ENCODE results near the gene RNASE8.
A peak's percentile ranks its signal among the peaks of the same experiment; 100 is the strongest.
"Not testable (repeated sequence)": the region's sequence is repeated elsewhere in the genome, so short reads cannot be mapped to it uniquely, and the experiment has no call there.

The RNASE8 gene, protein sequence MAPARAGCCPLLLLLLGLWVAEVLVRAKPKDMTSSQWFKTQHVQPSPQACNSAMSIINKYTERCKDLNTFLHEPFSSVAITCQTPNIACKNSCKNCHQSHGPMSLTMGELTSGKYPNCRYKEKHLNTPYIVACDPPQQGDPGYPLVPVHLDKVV

DNA sequence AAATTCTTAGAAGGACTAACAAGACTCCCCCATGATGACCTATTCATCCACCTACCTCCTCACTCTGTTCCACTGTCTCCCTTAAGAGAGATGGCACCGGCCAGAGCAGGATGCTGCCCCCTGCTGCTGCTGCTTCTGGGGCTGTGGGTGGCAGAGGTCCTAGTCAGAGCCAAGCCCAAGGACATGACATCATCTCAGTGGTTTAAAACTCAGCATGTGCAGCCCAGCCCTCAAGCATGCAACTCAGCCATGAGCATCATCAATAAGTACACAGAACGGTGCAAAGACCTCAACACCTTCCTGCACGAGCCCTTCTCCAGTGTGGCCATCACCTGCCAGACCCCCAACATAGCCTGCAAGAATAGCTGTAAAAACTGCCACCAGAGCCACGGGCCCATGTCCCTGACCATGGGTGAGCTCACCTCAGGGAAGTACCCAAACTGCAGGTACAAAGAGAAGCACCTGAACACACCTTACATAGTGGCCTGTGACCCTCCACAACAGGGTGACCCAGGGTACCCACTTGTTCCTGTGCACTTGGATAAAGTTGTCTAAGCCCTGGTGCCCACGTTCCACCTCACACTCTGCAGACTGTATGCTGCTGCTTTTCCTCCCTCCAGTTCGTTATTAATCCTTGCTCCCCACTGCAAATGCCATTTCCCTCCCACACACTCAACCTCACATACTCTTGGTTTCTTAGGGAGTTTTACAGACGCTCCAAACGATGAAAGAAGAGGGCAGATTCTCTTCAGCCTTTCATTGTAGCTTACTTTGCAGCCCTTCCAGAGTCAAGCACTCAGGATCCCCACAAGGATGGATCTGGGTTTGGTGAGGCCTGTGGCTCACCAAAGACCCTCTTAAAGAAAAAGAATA is at the start of gene RNASE8:
RNASE8 (plus strand) TSS at position 20 of the 873 bp plus-strand sequence; CDS start at position 91, 71 bp downstream.
- DNase-seq = no peak

DNA sequence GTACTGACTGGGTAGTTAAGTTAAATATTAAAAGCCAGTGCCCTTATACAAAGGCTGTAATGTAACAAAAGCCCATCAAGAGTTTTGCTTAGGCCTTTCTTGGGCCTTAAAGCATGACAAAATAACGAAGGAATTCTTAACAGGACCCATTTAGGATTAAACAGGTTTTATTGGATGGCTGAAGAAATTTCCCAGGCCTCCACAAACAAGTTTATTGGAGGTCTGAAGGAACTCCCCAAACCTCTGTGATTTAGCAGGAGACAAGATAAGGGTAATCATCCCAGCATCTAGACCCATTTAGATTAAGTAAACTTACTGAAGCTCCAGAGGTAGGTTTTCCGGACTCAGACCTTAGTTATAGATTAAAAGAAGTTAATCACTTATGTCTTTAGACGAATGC is 47.9 kb upstream of the RNASE8 start:
- DNase-seq = not testable (repeated sequence)

DNA sequence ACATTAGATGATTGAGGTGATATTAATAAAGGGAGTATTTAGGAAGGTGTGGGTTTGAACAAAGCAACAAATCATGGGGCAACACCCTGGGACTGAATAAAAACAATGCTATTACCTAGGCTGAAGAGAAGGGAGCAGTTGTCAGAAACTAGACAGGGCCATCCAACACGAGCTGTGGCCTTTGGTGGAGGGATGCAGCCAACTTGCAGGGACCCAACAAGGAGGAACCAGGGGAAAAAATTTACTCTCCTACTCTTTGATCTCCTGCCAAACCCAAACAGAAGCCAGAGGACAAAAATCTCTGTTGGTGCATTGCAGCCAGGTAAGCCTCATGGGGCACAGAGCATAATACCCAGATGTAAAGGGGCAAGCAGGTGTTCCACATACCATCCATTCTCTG is 46.5 kb upstream of the RNASE8 start:
- DNase-seq = no peak

- peak; percentile 86 for DNase-seq
Measured at GRCh38 chr14:21014761-21015190, 42.8 kb upstream of the RNASE8 start.

DNA sequence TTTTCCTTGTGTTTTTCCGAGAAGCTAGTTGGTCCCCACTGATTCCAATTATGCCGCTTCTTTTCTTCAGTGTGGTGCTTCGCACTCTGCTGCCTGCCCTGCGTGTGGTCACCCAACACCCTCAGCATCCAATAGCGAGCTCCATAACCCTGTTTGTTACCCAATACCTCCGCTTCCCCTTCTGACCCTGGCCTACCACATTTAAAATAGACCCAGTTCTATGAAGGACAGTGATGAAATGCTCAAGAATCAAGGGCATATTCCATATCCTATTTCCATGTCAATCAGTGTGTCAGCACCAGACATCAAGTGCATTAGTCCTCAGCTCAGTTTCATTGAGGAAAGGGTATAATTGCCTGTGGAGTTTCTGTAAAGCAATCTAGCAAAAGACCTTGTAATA is 42.3 kb upstream of the RNASE8 start:
- no peak for DNase-seq

- DNase-seq = no peak
Measured at GRCh38 chr14:21016413-21017190, 41.0 kb upstream of the RNASE8 start.

DNA sequence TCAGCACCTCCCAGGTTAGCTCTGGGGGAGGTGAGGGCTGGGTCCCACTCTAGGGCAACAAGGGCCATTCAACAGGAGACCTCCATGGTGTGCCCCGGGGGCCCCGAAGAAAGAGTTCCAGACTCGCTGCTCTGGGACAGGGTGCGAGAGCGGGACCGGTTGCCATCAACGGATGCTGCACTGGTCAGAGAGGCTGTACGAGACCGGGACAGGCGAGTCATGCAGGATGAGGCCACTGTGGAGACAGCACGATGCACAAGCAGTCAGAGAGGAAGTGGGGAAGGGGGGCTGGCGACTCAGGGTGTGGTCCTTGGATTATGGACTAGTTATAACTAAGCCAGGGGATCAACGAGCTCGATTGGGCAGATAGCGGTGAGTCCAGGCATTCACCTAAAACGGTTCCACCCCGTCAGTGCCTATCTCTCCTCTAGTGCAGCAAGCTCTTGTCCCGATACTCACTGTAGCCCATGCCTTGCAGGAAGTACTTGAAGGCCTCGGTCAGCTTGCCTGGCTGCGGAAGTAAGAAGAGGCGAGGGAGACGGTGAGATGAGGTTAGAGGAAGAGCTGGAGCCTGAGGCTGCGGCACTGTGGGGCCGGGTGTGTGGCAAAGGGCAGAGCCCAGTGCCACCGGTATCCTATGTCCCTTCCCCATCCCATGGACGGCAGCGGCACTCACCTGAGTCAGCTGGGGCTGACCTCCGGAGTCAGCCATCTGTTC is 39.9 kb upstream of the RNASE8 start:
- no peak for DNase-seq

GRCh38 chr14:21018286-21018685 is 39.3 kb upstream of the RNASE8 start:
- DNase-seq = no peak

GRCh38 chr14:21018781-21019180 is 38.8 kb upstream of the RNASE8 start:
- no peak for DNase-seq

GRCh38 chr14:21019366-21019765 is 38.3 kb upstream of the RNASE8 start:
- DNase-seq = no peak

DNA sequence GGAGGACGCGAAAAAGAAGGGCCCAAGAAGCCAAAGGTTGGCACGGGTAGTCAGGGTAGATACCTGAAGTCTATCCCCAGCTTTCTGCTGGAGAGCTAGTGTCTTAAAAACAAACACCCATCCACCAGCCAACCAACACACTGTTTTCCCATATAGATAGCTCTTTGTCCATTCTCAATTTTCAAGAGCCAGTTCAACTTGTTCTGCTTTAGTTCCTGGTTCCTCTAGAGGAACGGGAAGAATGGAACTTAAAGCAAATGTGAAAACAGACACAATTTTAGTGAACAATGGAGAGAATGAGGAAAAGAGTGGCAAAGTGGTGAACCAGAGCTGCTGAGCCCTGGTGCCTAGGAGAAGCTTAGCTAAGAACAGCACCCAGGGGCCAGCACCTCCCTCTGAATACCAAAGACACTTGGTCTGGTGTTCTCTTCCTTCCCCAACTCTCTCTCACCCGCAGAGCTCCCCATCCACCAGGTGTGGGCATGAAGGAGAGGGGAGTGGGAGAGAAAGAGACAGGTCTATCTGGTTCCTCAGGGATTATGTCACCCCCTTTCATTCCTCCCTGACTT is 36.6 kb upstream of the RNASE8 start:
- DNase-seq = no peak

DNA sequence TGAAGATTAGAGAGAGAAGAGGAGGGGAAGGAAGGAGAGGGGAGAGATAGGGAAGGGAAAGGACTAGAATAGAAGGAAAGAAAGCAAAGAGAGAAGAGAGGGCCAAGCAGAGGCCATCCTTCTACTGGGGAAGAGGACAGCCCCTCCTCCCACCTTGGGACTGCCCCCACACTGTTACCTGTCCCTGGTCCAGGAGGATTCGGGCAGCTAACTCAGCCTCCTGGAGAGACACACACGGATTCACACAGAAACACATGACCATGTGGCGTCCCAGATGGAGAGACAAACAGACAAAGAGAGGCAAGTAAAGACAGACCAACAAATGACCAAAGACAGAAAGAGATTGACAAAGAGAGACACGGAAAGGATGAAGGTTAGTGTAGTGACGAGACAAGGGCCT is 34.9 kb upstream of the RNASE8 start:
- no peak for DNase-seq

DNA sequence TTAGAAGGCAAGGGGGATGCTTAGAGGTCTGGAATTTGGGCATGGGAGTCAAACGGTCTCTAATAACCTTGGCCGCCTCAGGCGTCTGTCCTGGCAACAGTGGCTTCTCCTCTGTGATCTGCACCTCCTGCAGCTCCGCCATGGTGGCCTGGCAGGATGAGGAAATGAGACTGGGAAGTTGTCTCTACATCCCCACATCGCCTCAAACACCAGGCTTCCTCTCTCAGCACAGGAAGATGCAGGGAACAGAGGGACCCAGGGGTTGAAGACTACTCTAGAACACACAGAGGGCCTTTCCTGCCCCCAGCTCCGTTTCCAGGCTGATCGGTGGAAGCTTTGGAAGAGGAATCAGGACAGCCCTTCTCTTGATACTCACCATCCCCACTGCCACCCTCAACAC is 34.4 kb upstream of the RNASE8 start:
- DNase-seq = no peak

GRCh38 chr14:21023817-21024584 is 33.6 kb upstream of the RNASE8 start:
- DNase-seq = peak; percentile 21

- DNase-seq = peak; percentile 84
Measured at GRCh38 chr14:21024585-21025370, 32.8 kb upstream of the RNASE8 start, which contains the start of gene NDRG2. Gene NDRG2, minus strand, starts transcription at chr14:21025061. Its CDS starts 1,746 bp downstream, at chr14:21023315.

- no peak for DNase-seq
Measured at GRCh38 chr14:21025371-21026273, 32.0 kb upstream of the RNASE8 start.

- DNase-seq = no peak
Measured at GRCh38 chr14:21026274-21026987, 31.2 kb upstream of the RNASE8 start.

- DNase-seq = no peak
Measured at GRCh38 chr14:21026988-21027315, 30.7 kb upstream of the RNASE8 start.

GRCh38 chr14:21029917-21030316 is 27.7 kb upstream of the RNASE8 start, which contains the start of gene TPPP2:
Gene TPPP2, plus strand, starts transcription at chr14:21030217. Its CDS starts 365 bp downstream, at chr14:21030582.
- no peak for DNase-seq
